Rectal smooth muscle tissue (tissue), 1 donor: ENCODE data around the gene PICK1.

Source experiments
- H3K27ac ChIP-seq: one replicate; pipeline ENCODE4 v1.7.0; 2013; ENCODE audit warnings: low read depth, low read length, inconsistent platforms
- H3K27me3 ChIP-seq: one replicate; pipeline ENCODE4 v1.7.0; 2013; ENCODE audit warnings: low read length; ENCODE audit not compliant: control insufficient read depth, insufficient read depth
- H3K36me3 ChIP-seq: one replicate; pipeline ENCODE4 v1.7.0; 2013; ENCODE audit warnings: low read length; ENCODE audit not compliant: control insufficient read depth, insufficient read depth
- H3K4me1 ChIP-seq: one replicate; pipeline ENCODE4 v1.7.0; 2013; ENCODE audit warnings: low read length; ENCODE audit not compliant: control insufficient read depth, insufficient read depth
- H3K4me3 ChIP-seq: one replicate; pipeline ENCODE4 v1.7.0; 2013; ENCODE audit warnings: low read length
- H3K9ac ChIP-seq: one replicate; pipeline ENCODE4 v1.7.0; 2013; ENCODE audit warnings: low read length

Gene PICK1

DNA sequence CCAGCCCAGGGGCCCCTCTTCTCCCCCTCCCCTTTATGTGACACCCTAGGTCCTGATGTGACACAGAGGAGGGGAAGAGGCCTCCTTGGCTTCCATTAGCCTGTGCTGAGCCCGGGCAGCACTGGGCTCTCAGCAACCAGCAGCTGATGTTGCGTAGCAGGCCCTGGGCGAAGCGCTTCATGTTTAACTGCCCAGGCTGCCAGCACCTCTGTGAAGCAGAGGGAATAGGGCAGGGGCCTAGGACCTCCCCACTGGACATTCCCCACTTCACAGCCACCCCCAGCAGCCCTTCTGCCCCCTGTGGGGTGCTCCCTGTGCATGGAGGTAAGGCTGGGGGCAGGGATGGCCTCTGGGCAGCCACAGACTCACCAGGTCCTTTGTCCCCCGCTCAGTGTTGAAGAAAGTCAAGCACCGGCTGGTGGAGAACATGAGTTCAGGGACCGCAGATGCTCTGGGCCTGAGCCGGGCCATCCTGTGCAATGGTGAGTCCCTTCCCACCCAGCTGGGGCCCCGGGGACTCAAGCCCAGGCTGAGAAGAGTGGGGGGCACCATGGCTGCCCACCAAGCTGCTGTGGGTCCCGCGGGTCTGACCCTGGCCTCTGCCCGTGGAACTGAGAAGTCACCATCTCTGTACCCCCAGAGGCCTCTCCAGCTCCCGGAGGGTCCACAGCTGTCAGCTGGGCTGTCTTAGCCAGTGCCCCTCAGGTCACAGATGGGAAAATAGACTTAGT lies 11.6 kb downstream of the PICK1 start:
- Histone ChIP-seq H3K27me3 (no peaks in the 10 kb centered on the region), H3K4me3 (no peak overlapping the region), H3K9ac (no peak overlapping the region), H3K27ac (peak overlapping the region; percentile 65), H3K4me1 (peaks cover 15% of the 10 kb centered on the region), H3K36me3 (peaks cover 19% of the 10 kb centered on the region)

DNA sequence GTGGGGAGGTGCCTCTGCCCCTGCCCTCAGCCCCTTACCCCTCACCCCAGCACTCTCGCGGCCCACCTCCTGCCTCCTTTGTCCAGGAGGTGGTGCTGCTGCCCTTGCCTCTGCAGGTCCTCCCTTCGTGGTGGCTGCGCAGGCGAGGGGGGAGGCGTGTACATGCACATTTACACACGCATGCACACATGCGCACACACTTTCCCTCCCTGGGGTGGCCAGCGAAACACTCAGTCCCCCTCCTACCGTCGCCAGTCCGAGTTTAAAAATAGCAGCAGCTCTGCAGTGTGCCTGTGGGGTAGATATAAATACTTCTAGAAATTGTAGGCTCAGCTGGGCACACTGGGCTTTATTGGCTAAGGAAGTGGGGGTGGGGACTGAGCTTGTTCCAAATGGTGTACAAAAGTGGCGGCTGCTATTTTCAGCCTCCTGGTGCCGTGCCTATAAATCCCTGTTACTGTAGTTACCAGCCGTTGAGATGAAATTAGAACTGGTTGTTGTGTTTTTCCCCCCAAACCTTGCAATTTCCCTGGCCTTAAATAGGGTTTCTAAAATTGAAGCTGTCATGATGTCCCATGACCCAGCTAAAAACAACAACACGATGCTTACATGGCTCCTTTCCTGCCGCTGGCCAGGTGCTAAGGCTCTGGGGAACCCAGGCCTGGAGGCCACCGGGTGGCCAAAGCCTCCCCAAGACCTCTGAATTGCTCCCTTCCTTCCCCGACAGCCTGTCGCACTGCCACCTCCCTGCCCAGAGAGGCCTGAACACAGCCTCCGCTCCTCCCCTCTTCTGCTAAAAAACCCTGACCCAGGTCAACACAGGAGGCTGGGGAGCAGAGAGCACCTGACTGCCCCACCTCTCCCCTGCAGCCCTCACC lies 12.4 kb downstream of the PICK1 start:
- H3K36me3 ChIP-seq: peaks cover 19% of the 10 kb centered on the region
- peaks cover 15% of the 10 kb centered on the region for H3K4me1 ChIP-seq
- H3K9ac ChIP-seq: no peak overlapping the region
- H3K27ac ChIP-seq: peak overlapping the region; percentile 65
- H3K27me3 ChIP-seq: no peaks in the 10 kb centered on the region
- no peak overlapping the region for H3K4me3 ChIP-seq

DNA sequence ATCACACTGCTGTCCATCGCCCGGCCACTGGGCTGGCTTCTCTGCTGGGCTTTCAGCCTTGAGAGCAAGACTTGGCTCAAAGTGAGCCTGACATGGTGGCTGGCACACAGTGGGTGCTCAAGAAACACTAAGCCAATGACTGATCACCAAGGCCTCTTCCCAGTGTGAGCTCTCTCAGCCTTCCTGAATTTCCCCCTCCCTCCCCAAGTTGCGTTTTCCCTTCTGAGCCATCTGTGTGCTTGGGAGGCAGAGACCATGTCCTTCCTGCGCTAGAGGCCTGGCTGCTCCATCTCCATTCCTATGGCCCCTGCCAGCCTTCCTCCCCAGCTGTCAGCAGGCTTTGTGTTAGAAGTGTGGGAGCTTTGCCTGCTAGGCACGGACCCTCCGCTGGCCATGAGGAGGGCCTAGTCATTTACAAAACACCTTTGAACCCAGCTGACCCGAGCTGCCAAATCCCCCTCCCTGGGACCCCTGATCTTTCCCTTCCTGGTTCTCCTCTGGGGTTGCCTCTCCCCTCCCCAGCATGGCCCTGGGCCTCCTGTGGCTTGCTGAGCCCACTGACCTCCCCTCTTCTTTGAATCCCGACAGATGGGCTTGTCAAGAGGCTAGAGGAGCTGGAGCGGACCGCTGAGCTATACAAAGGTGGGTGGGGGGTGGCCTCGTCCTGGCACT lies 13.2 kb downstream of the PICK1 start:
- H3K4me1 ChIP-seq: peaks cover 15% of the 10 kb centered on the region
- H3K36me3 ChIP-seq: peaks cover 12% of the 10 kb centered on the region
- H3K27ac ChIP-seq: no peak overlapping the region
- H3K4me3 ChIP-seq: no peak overlapping the region
- H3K9ac ChIP-seq: no peak overlapping the region
- no peaks in the 10 kb centered on the region for H3K27me3 ChIP-seq

DNA sequence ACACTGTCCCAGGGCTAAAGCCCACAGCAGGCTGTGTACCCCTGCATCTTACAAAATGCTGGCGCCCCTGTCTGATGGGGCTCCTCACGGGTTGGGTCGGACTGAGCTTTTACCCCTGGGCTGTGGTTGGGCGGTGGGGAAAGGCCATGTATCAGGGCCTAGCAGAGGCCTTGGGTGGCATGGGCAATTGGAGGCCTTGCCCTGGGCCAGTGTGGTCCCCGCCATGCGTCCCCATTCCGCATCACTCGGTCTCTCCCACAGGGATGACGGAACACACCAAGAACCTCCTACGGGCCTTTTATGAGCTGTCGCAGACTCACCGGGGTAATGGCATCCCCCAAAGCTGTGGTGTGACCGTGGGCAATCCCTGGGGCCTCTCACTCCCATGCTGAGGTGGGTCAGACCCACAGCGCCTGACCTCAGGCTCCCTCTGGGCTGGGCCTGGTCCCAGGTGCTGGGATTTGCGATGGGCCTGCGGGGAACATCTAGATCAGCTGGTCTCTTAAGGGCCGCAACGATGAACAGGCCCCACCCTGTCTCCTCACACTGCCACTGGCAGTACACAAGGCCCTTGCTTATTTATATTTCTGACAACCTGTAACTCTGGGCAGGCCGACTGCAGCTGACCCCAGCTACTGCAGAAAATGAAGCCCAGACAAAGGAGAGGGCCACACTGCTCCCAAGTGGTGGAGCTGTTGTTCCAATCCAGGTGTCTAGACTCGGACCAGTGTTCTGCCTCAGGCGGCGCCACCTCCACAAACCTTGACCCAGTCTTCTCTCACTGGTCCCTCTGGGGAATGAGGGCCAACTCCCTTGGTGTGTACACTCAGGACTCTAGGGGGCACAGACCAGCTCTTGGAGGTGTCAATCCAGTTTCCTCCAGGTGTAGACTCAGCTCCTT lies 14.5 kb downstream of the PICK1 start:
- H3K27ac ChIP-seq: no peak overlapping the region
- no peak overlapping the region for H3K4me3 ChIP-seq
- H3K36me3 ChIP-seq: peaks cover 10% of the 10 kb centered on the region
- H3K27me3 ChIP-seq: no peaks in the 10 kb centered on the region
- H3K9ac ChIP-seq: no peak overlapping the region
- peaks cover 15% of the 10 kb centered on the region for H3K4me1 ChIP-seq

DNA sequence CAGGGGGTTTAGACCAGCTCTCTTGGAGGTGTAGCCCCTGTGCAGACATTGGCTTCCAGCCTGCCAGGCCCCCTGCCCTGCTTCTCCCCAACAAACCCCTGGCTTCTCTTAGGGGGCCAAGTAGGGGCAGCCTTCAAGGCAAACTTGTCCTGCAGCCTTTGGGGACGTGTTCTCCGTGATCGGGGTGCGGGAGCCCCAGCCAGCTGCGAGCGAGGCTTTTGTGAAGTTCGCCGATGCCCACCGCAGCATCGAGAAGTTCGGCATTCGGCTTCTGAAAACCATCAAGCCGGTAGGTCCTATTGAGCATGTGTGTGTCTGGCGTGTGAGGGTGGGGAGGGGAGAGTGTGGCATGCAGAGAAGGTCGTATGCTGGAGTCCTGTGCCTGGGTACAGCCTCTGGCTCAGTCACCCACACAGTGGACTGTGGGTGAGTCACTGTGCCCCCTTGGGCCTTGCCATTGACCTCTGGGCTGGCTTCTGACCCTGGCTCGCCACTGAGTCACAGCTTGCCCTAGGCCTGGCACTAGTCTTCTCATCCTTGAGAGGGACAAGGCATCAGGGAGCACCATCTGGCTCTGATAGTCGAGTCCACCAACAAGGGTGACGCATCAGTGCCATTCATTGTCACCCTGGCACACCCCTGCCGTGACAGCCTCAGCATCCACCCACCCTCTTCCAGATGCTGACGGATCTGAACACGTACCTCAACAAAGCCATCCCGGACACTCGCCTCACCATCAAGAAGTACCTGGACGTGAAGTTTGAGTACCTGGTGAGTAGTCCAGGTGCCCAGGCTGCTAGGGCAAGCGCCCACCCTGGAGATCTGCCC lies 15.3 kb downstream of the PICK1 start:
- H3K9ac ChIP-seq: no peak overlapping the region
- H3K4me1 ChIP-seq: peaks cover 15% of the 10 kb centered on the region
- H3K27ac ChIP-seq: no peak overlapping the region
- no peaks in the 10 kb centered on the region for H3K27me3 ChIP-seq
- H3K36me3 ChIP-seq: peaks cover 10% of the 10 kb centered on the region
- no peak overlapping the region for H3K4me3 ChIP-seq

DNA sequence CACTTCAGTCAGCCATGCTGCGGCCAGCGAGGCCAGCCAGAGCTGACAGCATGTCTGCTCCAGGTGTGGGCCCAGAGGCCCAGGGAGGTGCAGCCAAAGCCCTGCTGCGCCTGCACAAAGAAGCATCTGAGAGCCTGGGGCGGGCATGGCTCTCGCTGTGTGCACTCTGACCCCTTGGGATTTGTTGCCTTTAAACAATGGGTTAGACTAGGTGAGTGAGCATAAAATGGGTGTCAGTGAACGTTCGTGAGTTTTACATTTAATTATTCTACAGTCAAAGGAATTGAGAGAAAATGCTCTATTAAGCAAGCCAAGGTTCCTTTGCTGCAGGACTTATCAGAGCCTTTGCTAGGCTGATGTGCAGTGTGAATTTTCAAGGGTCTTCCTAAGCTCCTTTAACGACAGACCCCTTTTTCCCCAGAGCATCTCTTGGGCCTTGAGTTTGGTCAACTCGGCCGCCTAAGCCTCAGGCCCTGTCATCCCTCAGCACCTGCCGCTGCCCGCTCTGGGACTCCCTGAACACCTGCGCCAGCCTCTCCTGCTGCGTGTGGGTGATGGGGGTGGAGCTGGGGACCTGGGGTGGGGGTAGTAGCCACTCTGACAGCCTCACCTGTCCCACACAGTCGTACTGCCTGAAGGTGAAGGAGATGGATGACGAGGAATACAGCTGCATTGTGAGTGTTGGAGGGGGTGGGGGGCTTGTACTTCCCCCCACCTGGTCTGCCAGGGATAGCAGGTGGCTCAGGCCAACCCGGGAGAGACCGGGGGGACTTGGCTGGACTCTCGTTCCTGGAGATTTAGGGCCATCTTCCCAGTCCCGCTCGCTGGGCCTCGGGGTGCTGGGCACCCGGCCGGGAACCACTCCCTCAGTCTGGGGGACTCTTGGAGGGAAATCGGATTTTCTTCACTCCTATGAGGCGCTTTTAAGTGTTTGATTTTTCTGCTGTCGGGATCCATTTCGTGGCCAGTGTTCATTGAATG lies 16.2 kb downstream of the PICK1 start:
- no peak overlapping the region for H3K4me3 ChIP-seq
- H3K36me3 ChIP-seq: peaks cover 10% of the 10 kb centered on the region
- H3K27ac ChIP-seq: no peak overlapping the region
- H3K27me3 ChIP-seq: no peaks in the 10 kb centered on the region
- H3K9ac ChIP-seq: no peak overlapping the region
- peaks cover 14% of the 10 kb centered on the region for H3K4me1 ChIP-seq

- Histone ChIP-seq H3K4me3 (no peak overlapping the region), H3K4me1 (peaks cover 6% of the 10 kb centered on the region), H3K27me3 (no peaks in the 10 kb centered on the region), H3K9ac (no peak overlapping the region), H3K36me3 (peaks cover 10% of the 10 kb centered on the region), H3K27ac (no peak overlapping the region)
These were observed 17.2 kb downstream of the PICK1 start for GRCh38 chr22:38074181-38075104.

GRCh38 chr22:38075105-38075825 lies 18.1 kb downstream of the PICK1 start:
- Histone ChIP-seq H3K4me1 (no peaks in the 10 kb centered on the region), H3K36me3 (peaks cover 10% of the 10 kb centered on the region), H3K27ac (no peak overlapping the region), H3K9ac (no peak overlapping the region), H3K4me3 (no peak overlapping the region), H3K27me3 (no peaks in the 10 kb centered on the region)

- no peak overlapping the region for H3K4me3 ChIP-seq
- H3K27ac ChIP-seq: no peak overlapping the region
- H3K36me3 ChIP-seq: peaks cover 10% of the 10 kb centered on the region
- H3K27me3 ChIP-seq: no peaks in the 10 kb centered on the region
- H3K4me1 ChIP-seq: no peaks in the 10 kb centered on the region
- no peak overlapping the region for H3K9ac ChIP-seq
These were observed 18.8 kb downstream of the PICK1 start for GRCh38 chr22:38075961-38076360.
